CD8-positive, alpha-beta memory T cell (primary cell): Measurements from ENCODE around the gene AHNAK. TPM values are rescaled to one million over a fixed set of nuclear protein-coding genes. Genes with fewer than 3 reads are reported as not detected.
A peak's percentile ranks its signal among the peaks of the same experiment; 100 is the strongest.

Experiments used
- CTCF ChIA-PET: fragments of 350-600 bp; sonication (Branson Sonifier 250); formaldehyde crosslinking; loops from one replicate; lab custom pipeline; 2021; ENCODE audit warnings: antibody characterized with exemption; lab: Charles Lee
- POLR2A ChIA-PET: fragments of 350-600 bp; sonication (Branson Sonifier 250); formaldehyde crosslinking; loops from one replicate; lab custom pipeline; 2021; ENCODE audit warnings: antibody characterized with exemption; lab: Charles Lee
- DNase-seq, 5 donors: peaks; one replicate each; pipeline versions ENCODE4 v3.0.0 to v3.0.0-alpha.2; 2020 to 2022; ENCODE audit warnings: mixed read lengths in 1 of 5
- H3K27ac ChIP-seq: one replicate; pipeline ENCODE4 v1.7.0; 2013; ENCODE audit warnings: low read depth, mild to moderate bottlenecking, low read length, moderate library complexity
- H3K27me3 ChIP-seq: 2 replicates; pipeline ENCODE4 v1.7.0; 2013; ENCODE audit warnings: low read length, mild to moderate bottlenecking; ENCODE audit not compliant: insufficient read depth, poor library complexity, severe bottlenecking
- H3K36me3 ChIP-seq: 2 replicates; pipeline ENCODE4 v1.7.0; 2013; ENCODE audit warnings: mild to moderate bottlenecking, low read length, moderate library complexity; ENCODE audit not compliant: insufficient read depth
- H3K4me1 ChIP-seq: 2 replicates; pipeline ENCODE4 v1.7.0; 2013; ENCODE audit warnings: mild to moderate bottlenecking, low read length, moderate library complexity; ENCODE audit not compliant: insufficient read depth
- H3K4me3 ChIP-seq: 2 replicates; pipeline ENCODE4 v1.7.0; 2013; ENCODE audit warnings: mild to moderate bottlenecking, low read length
- H3K9me3 ChIP-seq: 2 replicates; pipeline ENCODE4 v1.7.0; 2013; ENCODE audit warnings: mild to moderate bottlenecking, low read length
- H3K27ac Mint-ChIP-seq, 8 donors: one replicate each; pipeline ENCODE4 v1.8.0; 2020 to 2021; ENCODE audit warnings: mixed read lengths in 8 of 8, mild to moderate bottlenecking in 6 of 8, inconsistent platforms in 3 of 8, moderate library complexity in 3 of 8
- H3K27me3 Mint-ChIP-seq, 2 donors: one replicate each; pipeline ENCODE4 v1.8.0; 2020 to 2021; ENCODE audit warnings: mixed read lengths in 2 of 2, mild to moderate bottlenecking in 1 of 2, moderate library complexity in 1 of 2
- H3K36me3 Mint-ChIP-seq, 3 donors: one replicate each; pipeline ENCODE4 v1.8.0; 2020 to 2021; ENCODE audit warnings: mixed read lengths in 3 of 3, inconsistent platforms in 1 of 3, mild to moderate bottlenecking in 1 of 3
- H3K4me1 Mint-ChIP-seq, 3 donors: one replicate each; pipeline ENCODE4 v1.8.0; 2020 to 2021; ENCODE audit warnings: mixed read lengths in 3 of 3, inconsistent platforms in 1 of 3, mild to moderate bottlenecking in 1 of 3
- H3K4me3 Mint-ChIP-seq, 7 donors: one replicate each; pipeline ENCODE4 v1.8.0; 2020 to 2021; ENCODE audit warnings: mixed read lengths in 7 of 7, mild to moderate bottlenecking in 6 of 7, moderate library complexity in 4 of 7, inconsistent platforms in 2 of 7
- H3K9me3 Mint-ChIP-seq, 5 donors: one replicate each; pipeline ENCODE4 v1.8.0; 2020 to 2022; ENCODE audit warnings: mixed read lengths in 5 of 5, mild to moderate bottlenecking in 3 of 5, moderate library complexity in 2 of 5, inconsistent platforms in 1 of 5
- polyA plus RNA-seq: library from polyadenylated mRNA; unstranded; fragments of 300-500 nt; fragmentation: Illumina TruSeq; gene quantifications from one replicate; pipeline ENCODE4 v1.2.3, GENCODE V29; 2021
- total RNA-seq, 2 experiments: library from RNA; stranded (reverse); gene quantifications; one replicate each; pipeline ENCODE4 v1.2.3, GENCODE V29; 2021

Gene AHNAK
- total and polyA plus RNA-seq, 3 experiments from 2014 or later, result 125 to 193 (median 187) TPM

GRCh38 chr11:62477927-62478326 lies 68.7 kb downstream of the AHNAK start:
- H3K9me3 Mint-ChIP-seq, result no peaks in the 10 kb centered on the region
- Histone ChIP-seq H3K36me3 (no peaks in the 10 kb centered on the region), H3K27me3 (no peaks in the 10 kb centered on the region), H3K4me3 (no peak overlapping the region), H3K27ac (no peak overlapping the region), H3K4me1 (no peaks in the 10 kb centered on the region), H3K9me3 (no peaks in the 10 kb centered on the region)
- DNase-seq, result no peak
- CTCF ChIA-PET, result no interaction called here
- POLR2A ChIA-PET, result no interaction called here
- no peaks in the 10 kb centered on the region for H3K4me1 Mint-ChIP-seq
- no peak overlapping the region for H3K4me3 Mint-ChIP-seq
- H3K36me3 Mint-ChIP-seq, result peaks cover 0 to 5% (median 1%) of the 10 kb centered on the region in 3 donors
- no peaks in the 10 kb centered on the region for H3K27me3 Mint-ChIP-seq
- H3K27ac Mint-ChIP-seq, result peak overlapping the region in 1 of 8 donors; percentile 74

GRCh38 chr11:62472063-62472884 lies 74.3 kb downstream of the AHNAK start:
- no peak for DNase-seq
- H3K36me3 Mint-ChIP-seq, result peaks cover 0 to 3% (median 0%) of the 10 kb centered on the region in 3 donors
- Histone ChIP-seq H3K4me3 (no peak overlapping the region), H3K27me3 (no peaks in the 10 kb centered on the region), H3K36me3 (no peaks in the 10 kb centered on the region), H3K4me1 (no peaks in the 10 kb centered on the region), H3K9me3 (no peaks in the 10 kb centered on the region), H3K27ac (peak overlapping the region; percentile 43)
- H3K4me3 Mint-ChIP-seq, result no peak overlapping the region
- ChIA-PET POLR2A (no interaction called here), CTCF (no interaction called here)
- peak overlapping the region in 3 of 8 donors; percentile 15 to 76 (median 66) for H3K27ac Mint-ChIP-seq
- H3K27me3 Mint-ChIP-seq, result peaks cover 0 to 1% of the 10 kb centered on the region in 2 donors
- no peaks in the 10 kb centered on the region for H3K9me3 Mint-ChIP-seq
- H3K4me1 Mint-ChIP-seq, result no peaks in the 10 kb centered on the region

- no peaks in the 10 kb centered on the region for H3K4me1 Mint-ChIP-seq
- H3K9me3 Mint-ChIP-seq, result no peaks in the 10 kb centered on the region
- H3K4me3 Mint-ChIP-seq, result no peak overlapping the region
- ChIA-PET CTCF (no interaction called here), POLR2A (no interaction called here)
- H3K27me3 Mint-ChIP-seq, result peaks cover 0 to 1% of the 10 kb centered on the region in 2 donors
- no peak for DNase-seq
- Histone ChIP-seq H3K27me3 (no peaks in the 10 kb centered on the region), H3K36me3 (no peaks in the 10 kb centered on the region), H3K27ac (peak overlapping the region; percentile 43), H3K9me3 (no peaks in the 10 kb centered on the region), H3K4me3 (no peak overlapping the region), H3K4me1 (no peaks in the 10 kb centered on the region)
- H3K36me3 Mint-ChIP-seq, result peaks cover 0 to 3% (median 0%) of the 10 kb centered on the region in 3 donors
- no peak overlapping the region for H3K27ac Mint-ChIP-seq
These were observed 75.0 kb downstream of the AHNAK start for GRCh38 chr11:62471603-62472002.

GRCh38 chr11:62468577-62468976 lies 78.0 kb downstream of the AHNAK start:
- Histone ChIP-seq H3K27ac (no peak overlapping the region), H3K9me3 (no peaks in the 10 kb centered on the region), H3K4me1 (no peaks in the 10 kb centered on the region), H3K27me3 (no peaks in the 10 kb centered on the region), H3K4me3 (no peak overlapping the region), H3K36me3 (no peaks in the 10 kb centered on the region)
- H3K4me1 Mint-ChIP-seq, result no peaks in the 10 kb centered on the region
- POLR2A ChIA-PET, result interaction anchor here (0.6 kb wide), 1 partner anchor 37 kb away, joined by 10 read pairs; no protein-coding TSS in a partner anchor
- H3K36me3 Mint-ChIP-seq, result peaks cover 0 to 5% (median 0%) of the 10 kb centered on the region in 3 donors
- no peak for DNase-seq
- H3K27ac Mint-ChIP-seq, result no peak overlapping the region
- no peak overlapping the region for H3K4me3 Mint-ChIP-seq
- no peaks in the 10 kb centered on the region for H3K9me3 Mint-ChIP-seq
- CTCF ChIA-PET, result interaction anchor here (0.9 kb wide), 1 partner anchor 44 kb away, joined by 3 read pairs; no protein-coding TSS in a partner anchor
- peaks cover 0 to 1% of the 10 kb centered on the region in 2 donors for H3K27me3 Mint-ChIP-seq

GRCh38 chr11:62466444-62466843 lies 80.2 kb downstream of the AHNAK start:
- DNase-seq, result no peak
- Histone ChIP-seq H3K9me3 (no peaks in the 10 kb centered on the region), H3K36me3 (no peaks in the 10 kb centered on the region), H3K4me1 (no peaks in the 10 kb centered on the region), H3K27me3 (no peaks in the 10 kb centered on the region), H3K4me3 (no peak overlapping the region), H3K27ac (no peak overlapping the region)
- Mint-ChIP-seq H3K27me3 (peaks cover 0 to 1% of the 10 kb centered on the region in 2 donors), H3K4me1 (peaks cover 0 to 4% (median 4%) of the 10 kb centered on the region in 3 donors), H3K27ac (no peak overlapping the region), H3K36me3 (peaks cover 0 to 5% (median 0%) of the 10 kb centered on the region in 3 donors), H3K4me3 (no peak overlapping the region), H3K9me3 (no peaks in the 10 kb centered on the region)
- ChIA-PET POLR2A (no interaction called here), CTCF (interaction anchor here (0.9 kb wide), 1 partner anchor 94 kb away, joined by 3 read pairs; no protein-coding TSS in a partner anchor)

GRCh38 chr11:62464655-62465054 lies 82.0 kb downstream of the AHNAK start:
- CTCF ChIA-PET, result interaction anchor here (0.9 to 1.0 kb wide), 2 partner anchors 40 to 78 kb away, joined by 3 to 4 read pairs; no protein-coding TSS in a partner anchor
- no peaks in the 10 kb centered on the region for H3K36me3 ChIP-seq
- no peak overlapping the region for H3K4me3 ChIP-seq
- Mint-ChIP-seq H3K9me3 (no peaks in the 10 kb centered on the region), H3K4me3 (no peak overlapping the region), H3K27me3 (peaks cover 0 to 1% of the 10 kb centered on the region in 2 donors), H3K4me1 (peaks cover 0 to 4% (median 4%) of the 10 kb centered on the region in 3 donors), H3K27ac (no peak overlapping the region), H3K36me3 (peaks cover 0 to 5% (median 0%) of the 10 kb centered on the region in 3 donors)
- no peak for DNase-seq
- no peak overlapping the region for H3K27ac ChIP-seq
- no peaks in the 10 kb centered on the region for H3K4me1 ChIP-seq
- H3K9me3 ChIP-seq, result no peaks in the 10 kb centered on the region
- POLR2A ChIA-PET, result no interaction called here
- H3K27me3 ChIP-seq, result no peaks in the 10 kb centered on the region

- Mint-ChIP-seq H3K4me3 (peak overlapping the region in 1 of 7 donors; percentile 15), H3K9me3 (no peaks in the 10 kb centered on the region), H3K36me3 (peaks cover 0 to 2% (median 0%) of the 10 kb centered on the region in 3 donors), H3K27ac (peak overlapping the region in 2 of 8 donors; percentile 40 to 61), H3K4me1 (peaks cover 0 to 4% (median 4%) of the 10 kb centered on the region in 3 donors), H3K27me3 (no peaks in the 10 kb centered on the region)
- H3K9me3 ChIP-seq, result no peaks in the 10 kb centered on the region
- POLR2A ChIA-PET, result no interaction called here
- no peaks in the 10 kb centered on the region for H3K36me3 ChIP-seq
- no peaks in the 10 kb centered on the region for H3K27me3 ChIP-seq
- H3K4me3 ChIP-seq, result no peak overlapping the region
- CTCF ChIA-PET, result interaction anchor here (1.8 kb wide), 1 partner anchor 38 kb away, joined by 6 read pairs; no protein-coding TSS in a partner anchor
- DNase-seq, result no peak
- H3K27ac ChIP-seq, result peak overlapping the region; percentile 48
- H3K4me1 ChIP-seq, result no peaks in the 10 kb centered on the region
These were observed 83.5 kb downstream of the AHNAK start for GRCh38 chr11:62463121-62463542.

- no peaks in the 10 kb centered on the region for H3K27me3 Mint-ChIP-seq
- H3K27ac Mint-ChIP-seq, result no peak overlapping the region
- H3K36me3 Mint-ChIP-seq, result peaks cover 0 to 2% (median 0%) of the 10 kb centered on the region in 3 donors
- Histone ChIP-seq H3K36me3 (no peaks in the 10 kb centered on the region), H3K27ac (peak overlapping the region; percentile 48), H3K4me1 (no peaks in the 10 kb centered on the region), H3K4me3 (no peak overlapping the region), H3K9me3 (no peaks in the 10 kb centered on the region), H3K27me3 (no peaks in the 10 kb centered on the region)
- ChIA-PET POLR2A (no interaction called here), CTCF (interaction anchor here (1.8 kb wide), 1 partner anchor 38 kb away, joined by 6 read pairs; no protein-coding TSS in a partner anchor)
- peaks cover 0 to 4% (median 4%) of the 10 kb centered on the region in 3 donors for H3K4me1 Mint-ChIP-seq
- no peaks in the 10 kb centered on the region for H3K9me3 Mint-ChIP-seq
- no peak overlapping the region for H3K4me3 Mint-ChIP-seq
- no peak for DNase-seq
These were observed 84.1 kb downstream of the AHNAK start for GRCh38 chr11:62462508-62462892.
